HEK293 (cell line): ENCODE data around the gene ERMP1.
A peak's percentile ranks its signal among the peaks of the same experiment; 100 is the strongest.
"Not testable (repeated sequence)": the region's sequence is repeated elsewhere in the genome, so short reads cannot be mapped to it uniquely, and the experiment has no call there.

ENCODE experiments used
- CTCF ChIA-PET: fragments of 350-600 bp; formaldehyde crosslinking; extraction: SDS; loops from one replicate; lab custom pipeline; 2021; ENCODE audit warnings: antibody characterized with exemption; lab: Yijun Ruan, JAX
- POLR2A ChIA-PET: fragments of 300-600 bp; formaldehyde crosslinking; extraction: SDS; loops from one replicate; lab custom pipeline; 2020; ENCODE audit warnings: antibody characterized with exemption, inconsistent platforms; lab: Yijun Ruan, JAX
- H3K27ac ChIP-seq: fragments of 200-500 bp; sonication (Bioruptor generic); 2 replicates; pipeline ENCODE4 v1.5.1; 2014; ENCODE audit warnings: low read depth, low read length, control low read depth, inconsistent platforms; ENCODE audit errors: extremely low read depth
- H3K36me3 ChIP-seq, 2 experiments: fragments of 200-500 bp in 1 of 2; sonication (Bioruptor generic) in 1 of 2; 1 replicate in 1 of 2; 2 replicates in 1 of 2; pipeline ENCODE4 v1.5.1; 2014 to 2017; ENCODE audit warnings: inconsistent platforms in 2 of 2, low read length in 2 of 2; ENCODE audit not compliant: control insufficient read depth in 2 of 2, insufficient read depth in 1 of 2
- H3K4me1 ChIP-seq: fragments of 200-500 bp; sonication (Bioruptor generic); 2 replicates; pipeline ENCODE4 v1.5.1; 2014; ENCODE audit warnings: mild to moderate bottlenecking, low read length, inconsistent platforms; ENCODE audit not compliant: control insufficient read depth, insufficient read depth
- H3K4me3 ChIP-seq: 2 replicates; pipeline ENCODE4 v1.5.1; 2011; ENCODE audit warnings: low read depth, mild to moderate bottlenecking, control low read depth, low read length, moderate library complexity
- H3K9me3 ChIP-seq: fragments of 200-500 bp; sonication (Bioruptor generic); 2 replicates; pipeline ENCODE4 v1.5.1; 2014; ENCODE audit warnings: low read depth, low read length, inconsistent platforms; ENCODE audit not compliant: control insufficient read depth, insufficient read depth
- YY1 ChIP-seq: fragments of 450-650 bp; formaldehyde crosslinking; IDR thresholded peaks from 2 replicates; pipeline ENCODE4 v1.5.1; 2018; ENCODE audit warnings: missing biosample characterization, missing genetic modification characterization
- ZBTB20 ChIP-seq: fragments of 450-650 bp; formaldehyde crosslinking; IDR thresholded peaks from 2 replicates; pipeline ENCODE4 v1.5.1; 2016; ENCODE audit warnings: missing biosample characterization, missing genetic modification characterization
- ZNF112 ChIP-seq: fragments of 450-650 bp; formaldehyde crosslinking; IDR thresholded peaks from 2 replicates; pipeline ENCODE4 v1.5.0; 2017; ENCODE audit warnings: missing biosample characterization, missing genetic modification characterization
- ZNF510 ChIP-seq: fragments of 450-650 bp; formaldehyde crosslinking; IDR thresholded peaks from 2 replicates; pipeline ENCODE4 v1.5.1; 2018; ENCODE audit warnings: mild to moderate bottlenecking, missing genetic modification characterization, missing biosample characterization; ENCODE audit not compliant: insufficient replicate concordance
- ZNF558 ChIP-seq: fragments of 450-650 bp; formaldehyde crosslinking; IDR thresholded peaks from 2 replicates; pipeline ENCODE4 v1.5.1; 2016; ENCODE audit warnings: missing biosample characterization, missing genetic modification characterization
- ZNF654 ChIP-seq: fragments of 450-650 bp; formaldehyde crosslinking; IDR thresholded peaks from 2 replicates; pipeline ENCODE4 v1.5.1; 2016; ENCODE audit warnings: low read depth, missing biosample characterization, missing genetic modification characterization
- TF ChIP-seq, protein P1 (sequence below): fragments of 450-650 bp; formaldehyde crosslinking; IDR thresholded peaks from 2 replicates; pipeline ENCODE4 v1.5.1; 2017; ENCODE audit warnings: missing biosample characterization, missing genetic modification characterization
- TF ChIP-seq, protein P2 (sequence below): fragments of 450-650 bp; formaldehyde crosslinking; IDR thresholded peaks from 2 replicates; pipeline ENCODE4 v1.5.1; 2017; ENCODE audit warnings: missing biosample characterization, missing genetic modification characterization
- TF ChIP-seq, protein P3 (sequence below): fragments of 450-650 bp; formaldehyde crosslinking; IDR thresholded peaks from 2 replicates; pipeline ENCODE4 v1.5.1; 2016; ENCODE audit warnings: missing biosample characterization, missing genetic modification characterization

The ERMP1 gene

DNA sequence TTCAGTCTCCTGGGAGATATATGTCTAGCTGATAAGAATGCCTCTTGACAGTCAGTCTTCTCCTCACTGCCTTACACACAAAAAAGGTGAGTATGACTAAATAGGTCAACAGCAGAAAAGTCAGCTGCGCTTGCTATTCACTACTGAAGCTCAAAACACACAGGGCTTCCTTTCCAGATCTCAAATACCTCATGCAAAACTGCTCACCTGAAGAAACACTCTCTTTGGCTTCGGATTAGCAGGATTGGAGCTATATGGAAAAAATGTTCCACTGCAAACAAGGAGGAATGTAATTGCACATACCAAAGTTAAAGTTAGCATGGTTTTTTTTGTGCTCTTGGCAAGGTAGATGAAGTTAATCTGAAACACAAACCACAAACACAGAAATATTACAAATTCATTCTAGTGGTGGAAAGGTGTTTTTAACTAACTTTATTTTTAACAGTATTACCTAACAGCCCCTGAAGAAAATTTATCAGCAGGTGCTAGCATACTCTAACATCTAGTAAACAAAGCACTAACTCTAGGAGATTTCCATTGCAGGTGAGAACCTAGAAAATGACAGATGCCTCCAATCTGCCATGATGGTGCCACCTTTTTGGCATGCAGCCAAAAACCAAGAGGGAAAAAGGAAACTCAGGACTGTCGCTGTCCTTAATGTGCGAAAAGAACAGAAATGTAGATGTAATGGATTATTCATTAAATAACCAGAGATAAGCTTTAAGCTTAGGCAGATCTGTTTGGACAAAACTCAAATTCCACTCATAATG is 31.8 kb downstream of the ERMP1 start:
- H3K4me3 ChIP-seq: no peak overlapping the region
- H3K36me3 ChIP-seq: peaks cover under 1 to 11% of the 10 kb centered on the region in 2 experiments; a peak in 2 of 3 replicates
- no peak for TF ChIP-seq ZBTB20 (tag by site-specific recombination)
- TF ChIP-seq, protein P1, sequence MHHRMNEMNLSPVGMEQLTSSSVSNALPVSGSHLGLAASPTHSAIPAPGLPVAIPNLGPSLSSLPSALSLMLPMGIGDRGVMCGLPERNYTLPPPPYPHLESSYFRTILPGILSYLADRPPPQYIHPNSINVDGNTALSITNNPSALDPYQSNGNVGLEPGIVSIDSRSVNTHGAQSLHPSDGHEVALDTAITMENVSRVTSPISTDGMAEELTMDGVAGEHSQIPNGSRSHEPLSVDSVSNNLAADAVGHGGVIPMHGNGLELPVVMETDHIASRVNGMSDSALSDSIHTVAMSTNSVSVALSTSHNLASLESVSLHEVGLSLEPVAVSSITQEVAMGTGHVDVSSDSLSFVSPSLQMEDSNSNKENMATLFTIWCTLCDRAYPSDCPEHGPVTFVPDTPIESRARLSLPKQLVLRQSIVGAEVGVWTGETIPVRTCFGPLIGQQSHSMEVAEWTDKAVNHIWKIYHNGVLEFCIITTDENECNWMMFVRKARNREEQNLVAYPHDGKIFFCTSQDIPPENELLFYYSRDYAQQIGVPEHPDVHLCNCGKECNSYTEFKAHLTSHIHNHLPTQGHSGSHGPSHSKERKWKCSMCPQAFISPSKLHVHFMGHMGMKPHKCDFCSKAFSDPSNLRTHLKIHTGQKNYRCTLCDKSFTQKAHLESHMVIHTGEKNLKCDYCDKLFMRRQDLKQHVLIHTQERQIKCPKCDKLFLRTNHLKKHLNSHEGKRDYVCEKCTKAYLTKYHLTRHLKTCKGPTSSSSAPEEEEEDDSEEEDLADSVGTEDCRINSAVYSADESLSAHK (tag by site-specific recombination): no peak
- TF ChIP-seq YY1 (tag by site-specific recombination): no peak
- TF ChIP-seq, protein P2, sequence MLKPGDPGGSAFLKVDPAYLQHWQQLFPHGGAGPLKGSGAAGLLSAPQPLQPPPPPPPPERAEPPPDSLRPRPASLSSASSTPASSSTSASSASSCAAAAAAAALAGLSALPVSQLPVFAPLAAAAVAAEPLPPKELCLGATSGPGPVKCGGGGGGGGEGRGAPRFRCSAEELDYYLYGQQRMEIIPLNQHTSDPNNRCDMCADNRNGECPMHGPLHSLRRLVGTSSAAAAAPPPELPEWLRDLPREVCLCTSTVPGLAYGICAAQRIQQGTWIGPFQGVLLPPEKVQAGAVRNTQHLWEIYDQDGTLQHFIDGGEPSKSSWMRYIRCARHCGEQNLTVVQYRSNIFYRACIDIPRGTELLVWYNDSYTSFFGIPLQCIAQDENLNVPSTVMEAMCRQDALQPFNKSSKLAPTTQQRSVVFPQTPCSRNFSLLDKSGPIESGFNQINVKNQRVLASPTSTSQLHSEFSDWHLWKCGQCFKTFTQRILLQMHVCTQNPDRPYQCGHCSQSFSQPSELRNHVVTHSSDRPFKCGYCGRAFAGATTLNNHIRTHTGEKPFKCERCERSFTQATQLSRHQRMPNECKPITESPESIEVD: no peak
- 0 out of 2 replicates have a peak, but pooled peaks have one; percentile 53 for TF ChIP-seq ZNF112
- TF ChIP-seq ZNF510 (tag by site-specific recombination): no peak
- H3K9me3 ChIP-seq: no peaks in the 10 kb centered on the region
- ChIA-PET CTCF (interaction anchor here (0.7 kb wide), 4 partner anchors 30 to 505 kb away, joined by 3 to 4 read pairs (median 4); no protein-coding TSS in a partner anchor), POLR2A (no interaction called here)
- peaks cover 4% of the 10 kb centered on the region; the same call in 1 of the 2 replicates for H3K4me1 ChIP-seq
- H3K27ac ChIP-seq: no peak overlapping the region

DNA sequence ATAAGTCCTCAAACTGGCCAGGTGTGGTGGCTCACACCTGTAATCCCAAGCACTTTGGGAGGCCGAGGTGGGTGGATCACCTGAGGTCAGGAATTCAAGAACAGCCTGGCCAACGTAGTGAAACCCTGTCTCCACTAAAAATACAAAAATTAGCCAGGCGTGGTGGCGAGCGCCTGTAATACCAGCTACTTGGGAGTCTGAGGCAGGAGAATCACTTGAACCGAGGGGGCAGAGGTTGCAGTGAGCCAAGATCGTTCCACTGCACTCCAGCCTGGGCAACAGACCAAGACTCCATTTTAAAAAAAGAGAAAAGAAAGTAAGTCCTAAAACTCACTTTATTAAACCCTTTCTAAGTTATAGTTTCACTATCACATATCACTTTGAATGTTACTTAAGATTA is 32.5 kb downstream of the ERMP1 start:
- H3K27ac ChIP-seq, H3K4me1 ChIP-seq, POLR2A ChIA-PET, H3K9me3 ChIP-seq, H3K4me3 ChIP-seq: not testable (repeated sequence)
- CTCF ChIA-PET: interaction anchor here (0.7 kb wide), 2 partner anchors 45 to 102 kb away, joined by 3 read pairs; no protein-coding TSS in a partner anchor
- H3K36me3 ChIP-seq: peaks cover 0 to 11% of the 10 kb centered on the region in 2 experiments; a peak in 1 of 3 replicates

DNA sequence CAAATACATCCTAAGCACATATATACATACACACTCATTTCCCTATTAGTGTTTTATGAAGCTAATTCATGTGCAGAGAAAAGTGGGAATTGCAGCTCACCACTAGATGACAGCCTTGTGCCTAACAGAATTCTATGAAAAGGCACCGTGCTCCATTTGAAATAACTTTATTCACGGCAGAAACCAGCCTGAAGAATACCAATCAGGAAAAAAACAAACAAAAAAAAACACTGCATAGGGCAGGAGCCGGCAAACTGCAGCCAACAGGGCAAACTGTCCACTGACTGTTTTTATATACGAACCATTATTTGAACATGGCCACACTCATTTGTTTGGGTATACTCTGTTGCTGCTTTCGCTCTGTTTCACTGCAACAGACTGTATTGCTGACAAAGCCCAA is 33.6 kb downstream of the ERMP1 start:
- TF ChIP-seq ZNF558 (tag by site-specific recombination) (no peak), ZNF654 (tag by site-specific recombination) (peak; percentile 68)
- TF ChIP-seq, protein P3, sequence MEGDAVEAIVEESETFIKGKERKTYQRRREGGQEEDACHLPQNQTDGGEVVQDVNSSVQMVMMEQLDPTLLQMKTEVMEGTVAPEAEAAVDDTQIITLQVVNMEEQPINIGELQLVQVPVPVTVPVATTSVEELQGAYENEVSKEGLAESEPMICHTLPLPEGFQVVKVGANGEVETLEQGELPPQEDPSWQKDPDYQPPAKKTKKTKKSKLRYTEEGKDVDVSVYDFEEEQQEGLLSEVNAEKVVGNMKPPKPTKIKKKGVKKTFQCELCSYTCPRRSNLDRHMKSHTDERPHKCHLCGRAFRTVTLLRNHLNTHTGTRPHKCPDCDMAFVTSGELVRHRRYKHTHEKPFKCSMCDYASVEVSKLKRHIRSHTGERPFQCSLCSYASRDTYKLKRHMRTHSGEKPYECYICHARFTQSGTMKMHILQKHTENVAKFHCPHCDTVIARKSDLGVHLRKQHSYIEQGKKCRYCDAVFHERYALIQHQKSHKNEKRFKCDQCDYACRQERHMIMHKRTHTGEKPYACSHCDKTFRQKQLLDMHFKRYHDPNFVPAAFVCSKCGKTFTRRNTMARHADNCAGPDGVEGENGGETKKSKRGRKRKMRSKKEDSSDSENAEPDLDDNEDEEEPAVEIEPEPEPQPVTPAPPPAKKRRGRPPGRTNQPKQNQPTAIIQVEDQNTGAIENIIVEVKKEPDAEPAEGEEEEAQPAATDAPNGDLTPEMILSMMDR (tag by site-specific recombination): peak; percentile 49
- TF ChIP-seq, all 188 proteins: peak for 2
- H3K27ac ChIP-seq: no peak overlapping the region
- H3K4me3 ChIP-seq: no peak overlapping the region
- H3K36me3 ChIP-seq: peaks cover 0 to 11% of the 10 kb centered on the region in 2 experiments; a peak in 1 of 3 replicates
- H3K4me1 ChIP-seq: peaks cover 4% of the 10 kb centered on the region; the same call in 1 of the 2 replicates
- ChIA-PET POLR2A (interaction anchor here (0.7 kb wide), 1 partner anchor 18 kb away, joined by 4 read pairs; no protein-coding TSS in a partner anchor), CTCF (interaction anchor here (0.5 to 1.4 kb wide), 19 partner anchors 8 to 1027 kb away, joined by 3 to 11 read pairs (median 3); partner anchors contain the start of gene ERMP1)
- no peaks in the 10 kb centered on the region for H3K9me3 ChIP-seq
